NCI-H2107 (cell line): Measurements from ENCODE around the gene C2orf81.
"Not testable (repeated sequence)": the region's sequence is repeated elsewhere in the genome, so short reads cannot be mapped to it uniquely, and the experiment has no call there.

Experiments
- DNase-seq: peaks from one replicate; lab custom pipeline; 2025; lab: John Stamatoyannopoulos, UW

Gene C2orf81

GRCh38 chr2:74421221-74421870 is at the start of gene C2orf81, which contains the start of gene WDR54:
Gene C2orf81, minus strand, starts transcription at chr2:74421619. Its CDS starts 59 bp downstream, at chr2:74421560.
Gene WDR54, plus strand, starts transcription at chr2:74421730. Its CDS starts 424 bp downstream, at chr2:74422154.
- DNase-seq, result peak; percentile 86

GRCh38 chr2:74470742-74471141 is 49.3 kb upstream of the C2orf81 start:
- DNase-seq, result not testable (repeated sequence)

- no peak for DNase-seq
These were observed 43.0 kb upstream of the C2orf81 start for GRCh38 chr2:74464406-74464805.

GRCh38 chr2:74462786-74463105 is 41.3 kb upstream of the C2orf81 start:
- no peak for DNase-seq

- no peak for DNase-seq
These were observed 40.8 kb upstream of the C2orf81 start for GRCh38 chr2:74462054-74462785.

- DNase-seq, result no peak
These were observed 40.0 kb upstream of the C2orf81 start for GRCh38 chr2:74461187-74462053.

- DNase-seq, result not testable (repeated sequence)
These were observed 38.8 kb upstream of the C2orf81 start for GRCh38 chr2:74460187-74460586.

- DNase-seq, result not testable (repeated sequence)
These were observed 38.2 kb upstream of the C2orf81 start for GRCh38 chr2:74459503-74460118.

GRCh38 chr2:74458938-74459363 is 37.5 kb upstream of the C2orf81 start:
- DNase-seq, result no peak

GRCh38 chr2:74458132-74458937 is 36.9 kb upstream of the C2orf81 start, which contains the start of gene WBP1:
Gene WBP1, plus strand, starts transcription at chr2:74458438. Its CDS starts 165 bp downstream, at chr2:74458603.
- DNase-seq, result peak; percentile 95

- peak; percentile 69 for DNase-seq
These were observed 36.2 kb upstream of the C2orf81 start for GRCh38 chr2:74457549-74458131.

- DNase-seq, result no peak
These were observed 35.7 kb upstream of the C2orf81 start for GRCh38 chr2:74457129-74457548.

- DNase-seq, result peak; percentile 96
These were observed 33.5 kb upstream of the C2orf81 start, which contains the start of gene INO80B for GRCh38 chr2:74454654-74455511. Gene INO80B, plus strand, starts transcription at chr2:74455087. Its CDS starts 30 bp downstream, at chr2:74455117.

- DNase-seq, result no peak
These were observed 29.3 kb upstream of the C2orf81 start for GRCh38 chr2:74450570-74451190.

GRCh38 chr2:74448771-74449170 is 27.4 kb upstream of the C2orf81 start:
- DNase-seq, result no peak

GRCh38 chr2:74447230-74447999 is 26.0 kb upstream of the C2orf81 start:
- DNase-seq, result no peak

- DNase-seq, result no peak
These were observed 23.3 kb upstream of the C2orf81 start for GRCh38 chr2:74444498-74445318.
